Activated B cell treated with CpG ODN at 0.5 μM for 24 hours (primary cell): ENCODE results near the gene GPR26. TPM values are rescaled to one million over a fixed set of nuclear protein-coding genes. Genes with fewer than 3 reads are reported as not detected.

ENCODE experiments used
- ATAC-seq: fragments of 200-7000 bp; cut with Tn5 transposase; one replicate; pipeline ENCODE4 v1.10.0; 2021; ENCODE audit warnings: low read depth, mild to moderate bottlenecking, moderate library complexity
- CTCF ChIA-PET: fragments of 350-600 bp; sonication (Branson Sonifier 250); formaldehyde crosslinking; loops from one replicate; lab custom pipeline; 2021; ENCODE audit warnings: antibody characterized with exemption; lab: Charles Lee
- POLR2A ChIA-PET: fragments of 350-600 bp; sonication (Branson Sonifier 250); formaldehyde crosslinking; loops from one replicate; lab custom pipeline; 2021; ENCODE audit warnings: antibody characterized with exemption; lab: Charles Lee
- DNase-seq: peaks from one replicate; pipeline ENCODE4 v3.0.0; 2022
- H3K27ac Mint-ChIP-seq: one replicate; pipeline ENCODE4 v1.8.0; 2020; ENCODE audit warnings: mixed read lengths
- H3K27me3 Mint-ChIP-seq: one replicate; pipeline ENCODE4 v1.8.0; 2021; ENCODE audit warnings: mixed read lengths
- H3K36me3 Mint-ChIP-seq: one replicate; pipeline ENCODE4 v1.8.0; 2021; ENCODE audit warnings: low read depth, mixed read lengths
- H3K4me1 Mint-ChIP-seq: one replicate; pipeline ENCODE4 v1.8.0; 2021; ENCODE audit warnings: mixed read lengths
- H3K4me3 Mint-ChIP-seq: one replicate; pipeline ENCODE4 v1.8.0; 2020; ENCODE audit warnings: mild to moderate bottlenecking, mixed read lengths
- H3K9me3 Mint-ChIP-seq: one replicate; pipeline ENCODE4 v1.8.0; 2020; ENCODE audit warnings: mixed read lengths
- intact Hi-C: fragments of 100-400 bp; cut with micrococcal nuclease; formaldehyde crosslinking; loops from one replicate; pipeline ENCODE4 v1.15.1; 2024
- total RNA-seq: library from RNA; stranded (reverse); gene quantifications from 2 replicates; pipeline ENCODE4 v1.2.3, GENCODE V29; 2022
- TF ChIP-seq, protein P1 (sequence below): fragments of 200-600 bp; IDR thresholded peaks from one replicate; pipeline ENCODE4 v1.8.0; 2022; ENCODE audit warnings: antibody characterized with exemption, mild to moderate bottlenecking

GPR26 gene
- total RNA-seq, 1 donor from 2014 or later: not detected

DNA sequence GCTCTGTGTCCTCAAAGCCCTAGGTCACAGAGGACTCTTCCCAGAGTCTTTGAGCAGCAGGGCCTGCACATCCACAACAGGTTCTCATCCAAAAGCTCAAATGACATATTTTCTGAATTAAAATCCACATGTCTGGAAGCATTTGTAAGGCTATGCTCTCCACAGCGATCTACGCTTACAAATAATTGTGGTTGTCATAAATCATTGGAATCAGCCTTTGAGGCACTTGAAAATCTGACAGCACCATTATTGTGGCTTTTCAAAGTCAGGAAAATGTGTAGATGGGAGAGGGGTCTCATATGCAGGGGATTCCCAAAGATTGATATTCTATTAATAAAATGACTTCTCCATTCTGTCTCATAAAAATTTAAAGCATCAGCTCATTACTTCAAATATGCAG is 16.3 kb downstream of the GPR26 start:
- intact Hi-C loops: no loop called here
- POLR2A ChIA-PET: no interaction called here
- no peaks in the 10 kb centered on the region for H3K36me3 Mint-ChIP-seq
- no peak for DNase-seq
- ATAC-seq: no peak
- no peaks in the 10 kb centered on the region for H3K4me1 Mint-ChIP-seq
- CTCF ChIA-PET: no interaction called here
- H3K9me3 Mint-ChIP-seq: no peaks in the 10 kb centered on the region
- H3K4me3 Mint-ChIP-seq: no peak overlapping the region
- H3K27me3 Mint-ChIP-seq: peaks cover 11% of the 10 kb centered on the region
- H3K27ac Mint-ChIP-seq: no peak overlapping the region
- TF ChIP-seq, protein P1, sequence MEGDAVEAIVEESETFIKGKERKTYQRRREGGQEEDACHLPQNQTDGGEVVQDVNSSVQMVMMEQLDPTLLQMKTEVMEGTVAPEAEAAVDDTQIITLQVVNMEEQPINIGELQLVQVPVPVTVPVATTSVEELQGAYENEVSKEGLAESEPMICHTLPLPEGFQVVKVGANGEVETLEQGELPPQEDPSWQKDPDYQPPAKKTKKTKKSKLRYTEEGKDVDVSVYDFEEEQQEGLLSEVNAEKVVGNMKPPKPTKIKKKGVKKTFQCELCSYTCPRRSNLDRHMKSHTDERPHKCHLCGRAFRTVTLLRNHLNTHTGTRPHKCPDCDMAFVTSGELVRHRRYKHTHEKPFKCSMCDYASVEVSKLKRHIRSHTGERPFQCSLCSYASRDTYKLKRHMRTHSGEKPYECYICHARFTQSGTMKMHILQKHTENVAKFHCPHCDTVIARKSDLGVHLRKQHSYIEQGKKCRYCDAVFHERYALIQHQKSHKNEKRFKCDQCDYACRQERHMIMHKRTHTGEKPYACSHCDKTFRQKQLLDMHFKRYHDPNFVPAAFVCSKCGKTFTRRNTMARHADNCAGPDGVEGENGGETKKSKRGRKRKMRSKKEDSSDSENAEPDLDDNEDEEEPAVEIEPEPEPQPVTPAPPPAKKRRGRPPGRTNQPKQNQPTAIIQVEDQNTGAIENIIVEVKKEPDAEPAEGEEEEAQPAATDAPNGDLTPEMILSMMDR: no peak

DNA sequence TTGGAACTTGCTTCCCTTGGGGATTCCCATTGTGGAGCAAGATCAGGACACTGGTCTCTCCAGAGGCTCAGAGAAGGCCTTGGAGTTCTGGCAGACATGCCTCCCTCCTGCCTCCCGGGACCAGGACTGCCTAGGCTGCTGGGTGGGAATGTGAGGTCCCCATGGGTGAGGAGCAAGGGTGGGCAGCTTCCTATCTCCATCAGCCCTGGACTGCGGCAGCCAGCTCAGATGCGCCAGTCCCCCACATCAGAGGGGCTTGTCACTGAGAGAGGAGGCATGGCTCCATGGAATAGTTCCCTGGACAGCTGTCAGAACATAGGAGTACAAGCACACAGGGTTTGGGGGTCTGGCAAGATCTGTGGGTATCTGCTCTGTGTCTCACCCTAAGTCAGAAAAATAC is 17.3 kb downstream of the GPR26 start:
- POLR2A ChIA-PET: no interaction called here
- CTCF ChIA-PET: no interaction called here

DNA sequence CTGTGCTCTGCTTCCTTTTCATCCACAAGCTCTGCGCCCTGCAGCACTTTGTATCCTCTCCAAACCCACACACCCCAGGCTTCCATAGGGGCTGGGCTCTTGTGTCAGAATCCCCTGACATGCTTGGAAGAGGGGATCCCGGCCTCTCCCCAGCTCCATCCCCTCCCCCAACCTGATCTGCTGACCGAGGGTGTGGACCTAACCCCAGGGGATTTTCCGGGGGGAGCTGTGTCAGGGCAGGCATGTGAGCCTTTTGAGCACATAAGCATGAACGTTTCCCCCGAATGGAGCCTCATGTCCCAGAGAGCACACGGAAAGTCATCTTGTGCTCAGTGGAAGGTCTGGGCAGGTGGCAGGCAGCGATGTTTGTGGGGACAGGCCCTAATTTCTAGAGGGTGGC is 17.7 kb downstream of the GPR26 start:
- Mint-ChIP-seq H3K4me1 (no peaks in the 10 kb centered on the region), H3K27ac (no peak overlapping the region)

More for the DNA sequence above, 17.3 kb downstream of the GPR26 start:
- intact Hi-C loops: no loop called here
- Mint-ChIP-seq H3K27me3 (peaks cover 8% of the 10 kb centered on the region), H3K36me3 (no peaks in the 10 kb centered on the region), H3K27ac (no peak overlapping the region), H3K4me1 (no peaks in the 10 kb centered on the region), H3K9me3 (no peaks in the 10 kb centered on the region), H3K4me3 (no peak overlapping the region)
- ATAC-seq: no peak
- TF ChIP-seq, protein P1: no peak
- no peak for DNase-seq

DNA sequence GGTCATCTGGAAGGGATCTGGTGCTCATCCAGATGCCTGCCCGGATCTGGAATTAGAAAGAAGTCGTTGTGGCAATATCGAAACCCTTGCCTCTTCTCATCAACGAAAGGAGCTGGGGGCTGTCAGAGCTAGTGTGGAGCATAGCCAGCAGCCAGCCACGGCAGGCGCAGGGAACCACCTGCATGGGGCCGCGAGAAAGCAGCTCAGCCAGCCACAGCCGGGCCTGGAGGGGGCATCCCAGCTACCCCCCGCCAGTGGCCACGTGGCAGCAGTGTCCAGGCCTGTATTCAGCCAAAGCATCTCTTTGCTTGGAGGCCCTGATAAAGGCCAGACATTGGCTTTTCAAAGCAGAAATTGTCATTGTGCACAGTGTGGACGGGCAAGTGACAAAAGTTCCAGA is 19.1 kb downstream of the GPR26 start:
- POLR2A ChIA-PET: no interaction called here
- no peaks in the 10 kb centered on the region for H3K36me3 Mint-ChIP-seq
- no peak for DNase-seq
- no peaks in the 10 kb centered on the region for H3K4me1 Mint-ChIP-seq
- no peak overlapping the region for H3K27ac Mint-ChIP-seq
- intact Hi-C loops: no loop called here
- H3K9me3 Mint-ChIP-seq: no peaks in the 10 kb centered on the region
- CTCF ChIA-PET: no interaction called here
- peaks cover 10% of the 10 kb centered on the region for H3K27me3 Mint-ChIP-seq
- H3K4me3 Mint-ChIP-seq: no peak overlapping the region
- TF ChIP-seq, protein P1: no peak
- ATAC-seq: no peak

More for the DNA sequence above, 17.7 kb downstream of the GPR26 start:
- ChIA-PET POLR2A (no interaction called here), CTCF (no interaction called here)
- Mint-ChIP-seq H3K27me3 (peaks cover 8% of the 10 kb centered on the region), H3K9me3 (no peaks in the 10 kb centered on the region), H3K4me3 (no peak overlapping the region), H3K36me3 (no peaks in the 10 kb centered on the region)
- DNase-seq (no peak), ATAC-seq (no peak)
- TF ChIP-seq, protein P1: no peak
- intact Hi-C loops: no loop called here

DNA sequence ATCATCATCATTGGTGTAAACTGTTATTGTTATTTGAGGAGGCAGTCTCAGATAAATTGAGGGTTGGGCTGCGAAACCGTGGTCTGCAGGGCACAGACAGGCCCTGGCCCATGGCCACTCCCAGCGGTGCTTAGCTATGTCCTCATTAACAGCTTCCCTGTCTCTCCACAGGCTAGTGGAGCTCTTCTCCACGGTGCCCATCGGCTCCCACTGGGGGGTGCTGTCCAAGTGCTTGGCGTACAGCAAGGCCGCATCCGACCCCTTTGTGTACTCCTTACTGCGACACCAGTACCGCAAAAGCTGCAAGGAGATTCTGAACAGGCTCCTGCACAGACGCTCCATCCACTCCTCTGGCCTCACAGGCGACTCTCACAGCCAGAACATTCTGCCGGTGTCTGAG is 21.6 kb downstream of the GPR26 start:
- H3K27me3 Mint-ChIP-seq: peaks cover 9% of the 10 kb centered on the region
- ATAC-seq: no peak
- CTCF ChIA-PET: no interaction called here
- H3K4me3 Mint-ChIP-seq: no peak overlapping the region
- no peaks in the 10 kb centered on the region for H3K9me3 Mint-ChIP-seq
- TF ChIP-seq, protein P1: no peak
- no peak overlapping the region for H3K27ac Mint-ChIP-seq
- no peaks in the 10 kb centered on the region for H3K4me1 Mint-ChIP-seq
- DNase-seq: no peak
- intact Hi-C loops: no loop called here
- POLR2A ChIA-PET: no interaction called here
- no peaks in the 10 kb centered on the region for H3K36me3 Mint-ChIP-seq
